ENCODE data around the gene GPR107. TPM values are rescaled to one million over a fixed set of nuclear protein-coding genes. Genes with fewer than 3 reads are reported as not detected.

The GPR107 gene
- polyA plus RNA-seq, 2 of the 4 experiments (the other 2 are of a cell fraction), result 28.1 to 45.1 TPM

DNA sequence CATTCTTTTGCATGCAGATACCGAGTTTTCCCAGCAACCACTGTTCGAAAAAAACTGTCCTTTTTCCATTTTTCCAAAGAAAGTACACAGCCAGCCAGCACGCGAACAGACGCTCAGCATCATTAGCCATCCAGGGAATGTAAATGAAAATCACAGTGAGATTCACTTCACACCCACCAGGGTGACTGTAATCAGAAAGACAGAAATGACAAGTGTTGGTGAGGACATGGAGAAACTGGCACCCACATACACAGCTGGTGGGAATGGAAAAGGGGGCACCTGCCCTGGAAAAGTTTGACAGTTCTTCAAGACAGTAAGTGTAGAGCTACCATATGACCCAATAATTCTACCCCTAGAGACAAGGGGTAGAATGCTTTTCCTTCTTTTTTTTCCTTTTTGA is 93.5 kb downstream of the GPR107 start (continued):
- TF ChIP-seq, protein P1, sequence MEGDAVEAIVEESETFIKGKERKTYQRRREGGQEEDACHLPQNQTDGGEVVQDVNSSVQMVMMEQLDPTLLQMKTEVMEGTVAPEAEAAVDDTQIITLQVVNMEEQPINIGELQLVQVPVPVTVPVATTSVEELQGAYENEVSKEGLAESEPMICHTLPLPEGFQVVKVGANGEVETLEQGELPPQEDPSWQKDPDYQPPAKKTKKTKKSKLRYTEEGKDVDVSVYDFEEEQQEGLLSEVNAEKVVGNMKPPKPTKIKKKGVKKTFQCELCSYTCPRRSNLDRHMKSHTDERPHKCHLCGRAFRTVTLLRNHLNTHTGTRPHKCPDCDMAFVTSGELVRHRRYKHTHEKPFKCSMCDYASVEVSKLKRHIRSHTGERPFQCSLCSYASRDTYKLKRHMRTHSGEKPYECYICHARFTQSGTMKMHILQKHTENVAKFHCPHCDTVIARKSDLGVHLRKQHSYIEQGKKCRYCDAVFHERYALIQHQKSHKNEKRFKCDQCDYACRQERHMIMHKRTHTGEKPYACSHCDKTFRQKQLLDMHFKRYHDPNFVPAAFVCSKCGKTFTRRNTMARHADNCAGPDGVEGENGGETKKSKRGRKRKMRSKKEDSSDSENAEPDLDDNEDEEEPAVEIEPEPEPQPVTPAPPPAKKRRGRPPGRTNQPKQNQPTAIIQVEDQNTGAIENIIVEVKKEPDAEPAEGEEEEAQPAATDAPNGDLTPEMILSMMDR (IDR thresholded peaks at IDR 0.05), result no peak
- no peak for TF ChIP-seq CBX8 (IDR thresholded peaks at IDR 0.05)

DNA sequence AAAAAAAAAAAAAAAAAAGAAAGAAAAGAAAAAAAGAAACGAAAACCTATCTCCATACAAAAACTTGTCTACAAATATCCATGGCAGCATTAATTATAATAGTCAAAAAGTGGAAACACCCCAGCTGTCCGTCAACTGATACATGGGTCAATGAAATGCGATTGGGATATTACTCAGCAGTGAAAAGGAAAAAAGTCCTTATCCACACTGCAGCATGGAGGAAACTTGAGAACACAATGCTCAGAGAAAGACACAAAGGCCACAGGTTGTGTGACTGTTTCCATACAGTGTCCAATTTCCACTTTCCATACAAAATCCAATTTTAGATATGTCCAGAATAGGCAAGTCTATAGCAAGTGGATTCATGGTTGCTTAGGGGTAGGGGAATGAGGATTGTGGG is 94.2 kb downstream of the GPR107 start:
- WGBS (ENCODE audit: missing lambda C conversion rate), result 62% methylated on average over 3 of the region's 3 CpGs
- Histone ChIP-seq H3K4me3 (no peak overlapping the region), H3K4me2 (no peak overlapping the region), H3K9me3 (no peaks in the 10 kb centered on the region), H3K27ac (no peak overlapping the region), H3K4me1 (peaks cover 10% of the 10 kb centered on the region)
- DNase-seq (ENCODE audit: low read depth in 1 of 2, low spot score in 1 of 2) (no peak), FAIRE-seq (no peak), ATAC-seq (no peak)
- no peak for TF ChIP-seq ZC3H11A (IDR thresholded peaks at IDR 0.05)
- TF ChIP-seq NPAS2 (CRISPR knock-in tag; IDR thresholded peaks at IDR 0.05; ENCODE audit: borderline replicate concordance), result no peak
- no peak for TF ChIP-seq PHF8 (IDR thresholded peaks at IDR 0.05; ENCODE audit: borderline replicate concordance, low read depth)
- TF ChIP-seq ESRRA (IDR thresholded peaks at IDR 0.05; ENCODE audit: borderline replicate concordance, low read length), result no peak
- TF ChIP-seq, protein P2, sequence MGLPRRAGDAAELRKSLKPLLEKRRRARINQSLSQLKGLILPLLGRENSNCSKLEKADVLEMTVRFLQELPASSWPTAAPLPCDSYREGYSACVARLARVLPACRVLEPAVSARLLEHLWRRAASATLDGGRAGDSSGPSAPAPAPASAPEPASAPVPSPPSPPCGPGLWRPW (IDR thresholded peaks at IDR 0.05), result no peak
- no peak for TF ChIP-seq FOSB (CRISPR knock-in tag; IDR thresholded peaks at IDR 0.05)
- TF ChIP-seq FOSL2 (IDR thresholded peaks at IDR 0.05), result no peak
- TF ChIP-seq FOSL2 (CRISPR knock-in tag; IDR thresholded peaks at IDR 0.05), result no peak
- TF ChIP-seq HOXB5 (CRISPR knock-in tag; IDR thresholded peaks at IDR 0.05), result no peak
- TF ChIP-seq, protein P3, sequence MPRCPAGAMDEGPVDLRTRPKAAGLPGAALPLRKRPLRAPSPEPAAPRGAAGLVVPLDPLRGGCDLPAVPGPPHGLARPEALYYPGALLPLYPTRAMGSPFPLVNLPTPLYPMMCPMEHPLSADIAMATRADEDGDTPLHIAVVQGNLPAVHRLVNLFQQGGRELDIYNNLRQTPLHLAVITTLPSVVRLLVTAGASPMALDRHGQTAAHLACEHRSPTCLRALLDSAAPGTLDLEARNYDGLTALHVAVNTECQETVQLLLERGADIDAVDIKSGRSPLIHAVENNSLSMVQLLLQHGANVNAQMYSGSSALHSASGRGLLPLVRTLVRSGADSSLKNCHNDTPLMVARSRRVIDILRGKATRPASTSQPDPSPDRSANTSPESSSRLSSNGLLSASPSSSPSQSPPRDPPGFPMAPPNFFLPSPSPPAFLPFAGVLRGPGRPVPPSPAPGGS (IDR thresholded peaks at IDR 0.05), result no peak
- TF ChIP-seq TFCP2L1 (CRISPR knock-in tag; IDR thresholded peaks at IDR 0.05), result no peak
- TF ChIP-seq POLR2AphosphoS2 (conservative IDR thresholded peaks at IDR 0.05; ENCODE audit: low read length), result no peak
- TF ChIP-seq CEBPB (IDR thresholded peaks at IDR 0.05), result no peak
- TF ChIP-seq CBX2 (IDR thresholded peaks at IDR 0.05; ENCODE audit: borderline replicate concordance, low read depth), result no peak
- POLR2A ChIA-PET, result no interaction called here
- CTCF ChIA-PET, result interaction anchor here (1.8 to 2.1 kb wide), 3 partner anchors 41 to 88 kb away, joined by 4 to 8 read pairs (median 6); no protein-coding TSS in a partner anchor

DNA sequence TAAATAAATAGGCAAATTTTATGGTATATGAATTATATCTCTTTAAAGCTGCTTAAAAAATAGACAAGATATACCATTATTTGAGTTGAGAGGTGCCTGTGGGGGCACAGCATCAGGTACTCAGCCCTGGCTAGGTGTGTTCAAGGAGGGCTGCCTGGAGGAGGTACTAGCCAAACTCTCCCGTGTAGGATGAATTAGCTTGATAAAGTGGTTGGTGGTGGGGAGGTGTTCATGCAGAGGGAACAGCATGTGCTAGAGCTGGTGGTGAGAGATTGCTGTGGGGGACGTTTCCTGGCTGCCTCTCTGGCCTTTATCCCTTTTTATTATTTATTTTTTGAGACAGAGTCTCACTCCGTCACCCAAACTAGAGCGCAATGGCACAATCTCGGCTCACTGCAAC is 95.3 kb downstream of the GPR107 start:
- ChIA-PET CTCF (interaction anchor here (0.9 to 1.7 kb wide), 3 partner anchors 14 to 87 kb away, joined by 3 to 6 read pairs (median 3); no protein-coding TSS in a partner anchor), POLR2A (no interaction called here)
- TF ChIP-seq ZFP36 (IDR thresholded peaks at IDR 0.05; ENCODE audit: borderline replicate concordance, partially characterized antibody) (peak; percentile 38), EP300 (IDR thresholded peaks at IDR 0.05) (no peak)
- H3K4me1 ChIP-seq, result peaks cover 10% of the 10 kb centered on the region
- DNase-seq (ENCODE audit: low read depth in 1 of 2, low spot score in 1 of 2), result no peak
- no peak overlapping the region for H3K27ac ChIP-seq
- H3K9me3 ChIP-seq, result no peaks in the 10 kb centered on the region
- WGBS (ENCODE audit: missing lambda C conversion rate), result 47% methylated on average over 5 of the region's 5 CpGs
- ATAC-seq, result no peak
- H3K4me2 ChIP-seq, result no peak overlapping the region
- no peak overlapping the region for H3K4me3 ChIP-seq
- no peak for FAIRE-seq

DNA sequence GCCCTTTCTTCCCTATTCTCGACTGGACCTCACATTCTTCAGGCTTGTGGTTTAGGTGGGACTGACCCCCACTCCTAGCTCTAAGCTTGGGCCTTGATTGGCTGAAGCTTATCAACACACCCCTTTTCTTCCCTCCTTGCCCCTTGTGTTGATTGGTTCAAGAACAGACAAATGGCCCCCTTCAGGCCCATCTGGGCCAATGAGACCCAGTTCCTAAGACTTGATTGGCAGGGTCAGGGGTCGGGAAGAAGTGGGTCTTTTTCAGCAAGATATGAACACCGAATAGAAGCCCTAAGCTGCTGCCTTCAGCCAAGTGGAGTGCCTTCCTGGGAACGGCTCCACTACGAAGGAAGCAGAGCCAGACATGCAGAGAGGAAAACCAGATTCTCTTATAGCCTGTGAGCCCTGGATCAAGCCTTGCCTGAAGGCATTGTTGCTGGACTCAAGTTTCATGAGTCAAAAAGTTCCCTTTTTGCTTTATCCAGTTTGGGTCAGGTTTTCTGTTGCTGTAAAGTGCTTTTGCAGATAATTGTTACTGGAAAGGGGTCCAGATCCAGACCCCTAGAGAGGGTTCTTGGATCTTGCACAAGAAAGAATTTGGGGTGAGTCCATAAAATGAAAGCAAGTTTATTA is 96.1 kb downstream of the GPR107 start:
- Histone ChIP-seq H3K4me1 (peaks cover 10% of the 10 kb centered on the region), H3K27ac (no peak overlapping the region), H3K9me3 (no peaks in the 10 kb centered on the region), H3K4me3 (no peak overlapping the region), H3K4me2 (no peak overlapping the region)
- 90% methylated on average over 5 of the region's 5 CpGs for WGBS (ENCODE audit: missing lambda C conversion rate)
- ATAC-seq (no peak), FAIRE-seq (no peak), DNase-seq (ENCODE audit: low read depth in 1 of 2, low spot score in 1 of 2) (no peak)
- CTCF ChIA-PET, result interaction anchor here (0.9 to 1.8 kb wide), 5 partner anchors 10 to 86 kb away, joined by 3 to 7 read pairs (median 3); no protein-coding TSS in a partner anchor
- POLR2A ChIA-PET, result no interaction called here
- TF ChIP-seq HOXB13 (CRISPR knock-in tag; IDR thresholded peaks at IDR 0.05; ENCODE audit: low read depth) (no peak), GATA3 (IDR thresholded peaks at IDR 0.05; ENCODE audit: borderline replicate concordance) (no peak), POLR2AphosphoS2 (conservative IDR thresholded peaks at IDR 0.05; ENCODE audit: low read length) (no peak), ESRRA (IDR thresholded peaks at IDR 0.05; ENCODE audit: borderline replicate concordance, low read length) (no peak), TP53 (CRISPR knock-in tag; IDR thresholded peaks at IDR 0.05) (no peak), ZC3H11A (IDR thresholded peaks at IDR 0.05) (no peak), MYC (IDR thresholded peaks at IDR 0.05; ENCODE audit: borderline replicate concordance, low read length) (no peak), KDM1A (IDR thresholded peaks at IDR 0.05; ENCODE audit: low read depth) (no peak), ZNF302 (CRISPR knock-in tag; IDR thresholded peaks at IDR 0.05) (no peak), CBX8 (IDR thresholded peaks at IDR 0.05) (no peak), NR3C1 (IDR thresholded peaks at IDR 0.05) (no peak)
- TF ChIP-seq, protein P2 (IDR thresholded peaks at IDR 0.05), result no peak
- TF ChIP-seq, protein P4, sequence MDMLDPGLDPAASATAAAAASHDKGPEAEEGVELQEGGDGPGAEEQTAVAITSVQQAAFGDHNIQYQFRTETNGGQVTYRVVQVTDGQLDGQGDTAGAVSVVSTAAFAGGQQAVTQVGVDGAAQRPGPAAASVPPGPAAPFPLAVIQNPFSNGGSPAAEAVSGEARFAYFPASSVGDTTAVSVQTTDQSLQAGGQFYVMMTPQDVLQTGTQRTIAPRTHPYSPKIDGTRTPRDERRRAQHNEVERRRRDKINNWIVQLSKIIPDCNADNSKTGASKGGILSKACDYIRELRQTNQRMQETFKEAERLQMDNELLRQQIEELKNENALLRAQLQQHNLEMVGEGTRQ (IDR thresholded peaks at IDR 0.05), result no peak
- TF ChIP-seq, protein P5, sequence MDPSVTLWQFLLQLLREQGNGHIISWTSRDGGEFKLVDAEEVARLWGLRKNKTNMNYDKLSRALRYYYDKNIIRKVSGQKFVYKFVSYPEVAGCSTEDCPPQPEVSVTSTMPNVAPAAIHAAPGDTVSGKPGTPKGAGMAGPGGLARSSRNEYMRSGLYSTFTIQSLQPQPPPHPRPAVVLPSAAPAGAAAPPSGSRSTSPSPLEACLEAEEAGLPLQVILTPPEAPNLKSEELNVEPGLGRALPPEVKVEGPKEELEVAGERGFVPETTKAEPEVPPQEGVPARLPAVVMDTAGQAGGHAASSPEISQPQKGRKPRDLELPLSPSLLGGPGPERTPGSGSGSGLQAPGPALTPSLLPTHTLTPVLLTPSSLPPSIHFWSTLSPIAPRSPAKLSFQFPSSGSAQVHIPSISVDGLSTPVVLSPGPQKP (IDR thresholded peaks at IDR 0.05; ENCODE audit: low read depth, low read length), result no peak

Data from A549 (cell line).